Measurements from ENCODE around the gene CTDSPL. TPM values are rescaled to one million over a fixed set of nuclear protein-coding genes. Genes with fewer than 3 reads are reported as not detected.
A peak's percentile ranks its signal among the peaks of the same experiment; 100 is the strongest.

The CTDSPL gene
- total and polyA plus RNA-seq, 2 donors from 2014 or later, result 55.9 to 78.3 TPM

DNA sequence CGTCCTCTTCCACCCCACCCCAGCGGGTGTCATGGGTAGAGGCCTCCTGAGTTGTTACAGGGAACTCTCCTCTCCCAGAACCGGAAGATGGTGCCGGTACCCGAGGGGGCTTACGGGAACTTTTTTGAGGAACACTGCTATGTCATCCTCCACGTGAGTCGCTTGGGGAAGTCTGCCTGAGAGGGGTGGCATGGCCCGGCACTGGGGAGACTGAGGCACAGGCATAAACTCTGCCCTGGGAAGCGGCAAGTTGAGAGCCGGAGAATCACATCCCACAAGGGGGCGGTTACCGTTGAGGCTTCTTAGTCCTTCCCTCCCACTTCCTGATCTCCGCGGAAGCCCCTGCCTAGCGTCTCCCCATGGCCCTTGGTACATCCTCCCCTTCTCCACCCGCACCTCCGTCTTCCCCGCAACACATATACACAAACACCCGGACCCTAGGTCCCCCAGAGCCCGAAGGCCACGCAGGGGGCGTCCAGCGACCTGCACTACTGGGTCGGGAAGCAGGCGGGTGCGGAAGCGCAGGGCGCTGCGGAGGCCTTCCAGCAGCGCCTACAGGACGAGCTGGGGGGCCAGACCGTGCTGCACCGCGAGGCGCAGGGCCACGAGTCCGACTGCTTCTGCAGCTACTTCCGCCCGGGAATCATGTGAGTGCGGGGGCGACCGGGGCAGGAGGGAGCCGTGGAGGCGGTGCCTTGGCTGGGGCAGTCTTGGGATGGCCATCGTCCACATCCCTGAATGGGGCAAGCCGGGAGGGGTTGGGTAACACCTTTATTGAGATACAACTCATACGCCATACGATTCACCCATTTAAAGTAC, 132.3 kb downstream of the CTDSPL start:
- Histone ChIP-seq H3K4me3 (ENCODE audit: low read length in 3 of 3) (peak overlapping the region; percentile 69 to 81 (median 72)), H3K4me1 (ENCODE audit: control insufficient read depth in 2 of 3, insufficient read depth in 2 of 3, low read depth in 1 of 3, low read length in 3 of 3) (peaks cover 0 to 20% (median 7%) of the 10 kb centered on the region in 3 donors), H3K27ac (ENCODE audit: low read depth in 2 of 2, low read length in 2 of 2) (peak overlapping the region; percentile 40 to 60), H3K27me3 (ENCODE audit: control insufficient read depth, insufficient read depth, low read length) (no peaks in the 10 kb centered on the region), H3K9me3 (ENCODE audit: control insufficient read depth in 2 of 3, insufficient read depth in 1 of 3, low read length in 3 of 3) (no peaks in the 10 kb centered on the region), H3K36me3 (ENCODE audit: control insufficient read depth in 2 of 3, insufficient read depth in 3 of 3, low read length in 3 of 3) (no peaks in the 10 kb centered on the region), H3K9ac (ENCODE audit: low read length in 3 of 3) (peak overlapping the region; percentile 37 to 78 (median 76))
- intact Hi-C loops (cut with DNase I), result no loop called here
- DNase-seq (peak; percentile 77 to 96 (median 84)), FAIRE-seq (no peak)
- peak; percentile 3 for TF ChIP-seq CTCF (IDR thresholded peaks at IDR 0.05; ENCODE audit: borderline replicate concordance, extremely low read depth, insufficient read depth)

DNA sequence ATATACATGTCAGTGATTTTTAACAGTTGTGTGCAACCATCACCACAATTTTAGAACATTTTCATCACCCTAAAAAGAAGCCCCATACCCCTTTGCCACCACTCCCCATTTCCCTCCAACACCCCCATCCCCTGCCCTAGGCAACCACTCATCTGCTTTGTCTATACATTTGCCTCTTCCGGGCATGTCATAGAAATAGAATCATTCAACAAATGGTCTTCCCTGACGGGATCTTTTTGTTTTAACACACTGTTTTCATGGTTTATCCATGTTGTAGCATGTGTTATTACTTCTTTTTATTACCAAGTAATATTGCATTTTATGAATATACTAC, 132.9 kb downstream of the CTDSPL start:
- Histone ChIP-seq H3K4me3 (ENCODE audit: low read length in 3 of 3) (peak overlapping the region; percentile 69 to 81 (median 72)), H3K27me3 (ENCODE audit: control insufficient read depth, insufficient read depth, low read length) (no peaks in the 10 kb centered on the region), H3K27ac (ENCODE audit: low read depth in 2 of 2, low read length in 2 of 2) (peak overlapping the region; percentile 40 to 60), H3K36me3 (ENCODE audit: control insufficient read depth in 2 of 3, insufficient read depth in 3 of 3, low read length in 3 of 3) (peaks cover 0 to 3% (median 2%) of the 10 kb centered on the region in 3 donors), H3K9ac (ENCODE audit: low read length in 3 of 3) (peak overlapping the region in 2 of 3 donors; percentile 37 to 78), H3K4me1 (ENCODE audit: control insufficient read depth in 2 of 3, insufficient read depth in 2 of 3, low read depth in 1 of 3, low read length in 3 of 3) (peaks cover 0 to 24% (median 7%) of the 10 kb centered on the region in 3 donors), H3K9me3 (ENCODE audit: control insufficient read depth in 2 of 3, insufficient read depth in 1 of 3, low read length in 3 of 3) (no peaks in the 10 kb centered on the region)
- DNase-seq, result no peak
- TF ChIP-seq CTCF (IDR thresholded peaks at IDR 0.05; ENCODE audit: borderline replicate concordance, extremely low read depth, insufficient read depth), result no peak
- FAIRE-seq, result no peak
- intact Hi-C loops (cut with DNase I), result no loop called here

DNA sequence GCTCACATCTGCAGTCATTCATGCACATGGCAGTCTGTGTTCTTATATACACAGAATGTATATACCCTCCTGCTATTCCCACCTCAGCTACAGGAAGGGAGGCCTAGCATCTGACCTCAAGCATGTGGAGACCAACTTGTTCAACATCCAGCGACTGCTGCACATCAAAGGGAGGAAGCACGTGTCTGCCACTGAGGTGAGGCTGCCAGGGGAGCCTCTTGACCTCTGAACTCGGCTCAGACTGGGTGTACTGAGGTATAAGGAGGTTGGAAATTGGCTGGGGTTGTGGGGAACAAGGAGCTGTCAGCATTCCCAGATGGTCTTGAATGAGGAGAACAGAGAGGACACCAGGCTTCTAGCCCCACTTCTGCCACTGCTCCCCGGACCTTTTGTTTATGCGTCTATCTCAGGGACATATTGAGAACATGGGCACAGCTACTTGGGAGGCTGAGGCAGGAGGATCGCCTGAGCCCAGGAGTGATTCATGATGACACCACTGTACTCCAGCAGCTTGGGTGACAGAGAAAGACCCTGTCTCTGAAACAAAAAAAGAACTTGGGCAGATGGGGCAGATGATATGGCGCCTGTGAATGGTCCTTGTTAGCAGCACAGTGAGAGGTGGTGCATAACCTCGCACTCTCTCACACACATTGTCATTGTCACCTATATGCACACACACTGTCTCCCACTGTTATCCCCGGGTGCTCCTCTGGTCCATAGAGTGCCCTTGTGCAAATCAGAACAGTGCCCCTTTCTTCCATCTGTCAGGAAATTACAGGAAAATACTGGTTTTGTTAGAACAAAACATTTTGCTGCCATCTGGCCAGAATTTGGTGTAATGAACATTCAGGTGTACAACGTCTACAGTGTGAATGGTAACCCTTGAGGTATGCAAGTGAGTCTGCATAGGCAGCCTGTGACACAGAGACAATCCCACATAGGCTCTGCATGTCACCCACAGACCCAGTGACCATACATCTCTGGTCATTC, 134.3 kb downstream of the CTDSPL start:
- H3K4me1 ChIP-seq (ENCODE audit: control insufficient read depth in 2 of 3, insufficient read depth in 2 of 3, low read depth in 1 of 3, low read length in 3 of 3), result peaks cover 0 to 24% (median 7%) of the 10 kb centered on the region in 3 donors
- TF ChIP-seq CTCF (IDR thresholded peaks at IDR 0.05; ENCODE audit: borderline replicate concordance, extremely low read depth, insufficient read depth), result no peak
- DNase-seq, result peak in 2 of 5 donors; percentile 45 to 63

More for the DNA sequence above, 134.3 kb downstream of the CTDSPL start:
- intact Hi-C loops (cut with DNase I), result no loop called here
- no peak for FAIRE-seq
- Histone ChIP-seq H3K4me3 (ENCODE audit: low read length in 3 of 3) (no peak overlapping the region), H3K9ac (ENCODE audit: low read length in 3 of 3) (no peak overlapping the region), H3K27ac (ENCODE audit: low read depth in 2 of 2, low read length in 2 of 2) (no peak overlapping the region), H3K9me3 (ENCODE audit: control insufficient read depth in 2 of 3, insufficient read depth in 1 of 3, low read length in 3 of 3) (no peaks in the 10 kb centered on the region), H3K27me3 (ENCODE audit: control insufficient read depth, insufficient read depth, low read length) (no peaks in the 10 kb centered on the region), H3K36me3 (ENCODE audit: control insufficient read depth in 2 of 3, insufficient read depth in 3 of 3, low read length in 3 of 3) (peaks cover 0 to 3% (median 3%) of the 10 kb centered on the region in 3 donors)

Measured in kidney (tissue), 14 donors.